ENCODE measurements around the gene TMEM101. TPM values are rescaled to one million over a fixed set of nuclear protein-coding genes. Genes with fewer than 3 reads are reported as not detected.

The TMEM101 gene
- 23.1 to 34.5 TPM (median 32.4 TPM) in 5 replicates for total RNA-seq (2022; extraction: Qiagen RNA extraction; ENCODE audit: low read depth)

DNA sequence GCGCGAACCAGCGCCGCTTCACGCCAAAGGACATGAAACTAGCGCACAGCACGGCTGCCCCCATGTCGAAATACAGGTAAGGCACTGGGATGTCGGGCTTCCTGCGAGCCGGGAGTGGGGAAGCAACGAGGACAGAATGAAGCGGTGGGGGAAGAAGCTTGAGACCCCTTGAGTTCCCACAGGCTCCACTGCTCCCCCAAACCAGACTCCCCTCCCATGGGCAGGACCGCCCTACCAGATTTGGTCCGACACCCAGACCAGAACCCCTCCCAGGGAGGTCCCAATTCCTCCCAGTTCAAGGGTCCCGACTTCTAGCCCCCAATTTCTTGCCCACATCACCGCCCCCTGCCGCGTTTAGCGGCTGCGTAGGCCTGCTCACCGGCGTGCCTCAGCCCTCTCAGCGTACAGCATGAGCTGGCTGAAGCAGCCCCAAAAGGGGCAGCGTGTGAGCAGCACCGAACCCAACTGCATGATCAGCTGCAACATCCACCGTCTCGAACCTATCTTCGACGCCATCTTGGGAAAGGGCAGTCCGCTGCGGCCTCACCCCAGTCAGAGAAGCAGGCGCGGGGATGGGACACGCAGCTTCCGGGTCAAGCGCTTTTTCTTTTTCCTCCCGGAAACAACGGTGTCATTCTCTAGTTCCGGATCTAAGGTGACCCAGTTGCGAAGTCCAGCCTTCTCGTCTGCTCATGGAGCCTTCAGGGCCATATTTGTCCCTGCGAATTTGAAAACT lies at the start of gene TMEM101:
Gene TMEM101 (minus strand): TSS at position 527 of the 736 bp plus-strand sequence. CDS start 11 bp downstream, at position 516.

DNA sequence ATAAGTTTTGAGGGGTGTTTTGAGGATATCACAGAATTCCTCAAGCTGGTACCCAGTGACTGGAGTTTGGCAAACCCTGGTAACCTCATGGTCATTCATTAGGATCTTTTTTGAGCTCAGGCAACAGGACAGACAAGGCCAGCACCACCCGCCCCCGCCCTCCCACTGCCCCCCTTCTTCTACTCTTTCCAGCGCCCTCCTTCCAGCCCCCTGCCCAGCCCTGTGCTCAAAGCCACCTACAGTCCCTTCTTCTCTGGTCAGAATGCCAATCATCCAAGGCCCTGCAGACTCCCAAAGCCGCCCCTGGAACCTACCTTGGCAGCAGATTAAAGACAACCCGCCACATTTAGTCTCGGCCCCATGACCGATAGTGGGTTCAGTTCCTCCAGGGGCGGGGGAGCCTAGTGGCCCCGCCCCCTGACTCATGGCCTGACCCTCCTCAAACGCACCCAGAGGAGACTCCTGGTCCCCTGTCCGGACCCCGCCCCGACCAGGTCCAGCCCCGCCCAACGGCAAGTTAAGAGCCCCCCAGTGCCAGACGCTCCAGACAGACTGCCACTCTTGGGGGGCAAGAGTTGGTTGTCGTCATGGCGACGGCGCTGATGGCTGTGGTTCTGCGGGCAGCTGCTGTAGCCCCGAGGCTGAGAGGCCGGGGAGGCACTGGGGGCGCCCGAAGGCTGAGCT lies 10.5 kb downstream of the TMEM101 start, which contains the start of gene NAGS:
Gene NAGS (plus strand): TSS at position 546 of the 684 bp plus-strand sequence. CDS start 42 bp downstream, at position 588.

Other genes starting within 250 kb of the TMEM101 start
- gene DUSP3, start 236.0 kb downstream of the TMEM101 start, total RNA-seq (2022; extraction: Qiagen RNA extraction; ENCODE audit: low read depth), result 58.4 to 63.0 TPM (median 62.0 TPM) in 5 replicates
- gene CFAP97D1, start 234.5 kb downstream of the TMEM101 start, total RNA-seq (2022; extraction: Qiagen RNA extraction; ENCODE audit: low read depth), result 0.02 to 0.04 TPM (median 0.03 TPM) in 3 of 5 replicates, not detected in the others
- 17.2 to 18.7 TPM (median 18.2 TPM) in 5 replicates for gene MPP3, start 181.8 kb downstream of the TMEM101 start, total RNA-seq (2022; extraction: Qiagen RNA extraction; ENCODE audit: low read depth)
- gene CD300LG, start 167.8 kb downstream of the TMEM101 start, total RNA-seq (2022; extraction: Qiagen RNA extraction; ENCODE audit: low read depth), result 0.05 TPM in 1 of 5 replicates, not detected in the others
- 1.3 to 2.4 TPM (median 2.1 TPM) in 5 replicates for gene MPP2, start 107.4 kb downstream of the TMEM101 start, total RNA-seq (2022; extraction: Qiagen RNA extraction; ENCODE audit: low read depth)
- not detected in 5 replicates for gene PPY, start 72.5 kb downstream of the TMEM101 start, total RNA-seq (2022; extraction: Qiagen RNA extraction; ENCODE audit: low read depth)
- 0.11 TPM in 1 of 5 replicates, not detected in the others for gene PYY, start 61.0 kb downstream of the TMEM101 start, total RNA-seq (2022; extraction: Qiagen RNA extraction; ENCODE audit: low read depth)
- 0.75 to 1.1 TPM (median 0.94 TPM) in 5 replicates for gene NAGS, start 10.3 kb downstream of the TMEM101 start, total RNA-seq (2022; extraction: Qiagen RNA extraction; ENCODE audit: low read depth)
- 50.7 to 55.5 TPM (median 54.1 TPM) in 5 replicates for gene LSM12, start 51.7 kb upstream of the TMEM101 start, total RNA-seq (2022; extraction: Qiagen RNA extraction; ENCODE audit: low read depth)
- gene G6PC3, start 55.8 kb upstream of the TMEM101 start, total RNA-seq (2022; extraction: Qiagen RNA extraction; ENCODE audit: low read depth), result 105 to 173 TPM (median 164 TPM) in 5 replicates
- 13.6 to 15.8 TPM (median 14.3 TPM) in 5 replicates for gene HDAC5, start 108.7 kb upstream of the TMEM101 start, total RNA-seq (2022; extraction: Qiagen RNA extraction; ENCODE audit: low read depth)
- gene HROB, start 127.0 kb upstream of the TMEM101 start, total RNA-seq (2022; extraction: Qiagen RNA extraction; ENCODE audit: low read depth), result 8.1 to 10.5 TPM (median 9.5 TPM) in 5 replicates
- 0.17 TPM in 1 of 5 replicates, not detected in the others for gene ASB16, start 155.7 kb upstream of the TMEM101 start, total RNA-seq (2022; extraction: Qiagen RNA extraction; ENCODE audit: low read depth)
- gene TMUB2, start 172.0 kb upstream of the TMEM101 start, total RNA-seq (2022; extraction: Qiagen RNA extraction; ENCODE audit: low read depth), result 35.7 to 45.8 TPM (median 44.6 TPM) in 5 replicates
- 55.1 to 69.0 TPM (median 65.1 TPM) in 5 replicates for gene ATXN7L3, start 184.9 kb upstream of the TMEM101 start, total RNA-seq (2022; extraction: Qiagen RNA extraction; ENCODE audit: low read depth)
- gene UBTF, start 204.7 kb upstream of the TMEM101 start, total RNA-seq (2022; extraction: Qiagen RNA extraction; ENCODE audit: low read depth), result 99.9 to 104 TPM (median 102 TPM) in 5 replicates

All from A549 treated with CpdA at 1 μM for 4 hours (cell line).